ENCODE data around the gene SLC16A3. TPM values are rescaled to one million over a fixed set of nuclear protein-coding genes. Genes with fewer than 3 reads are reported as not detected.

Gene SLC16A3
- total RNA-seq, 2 donors from 2014 or later, result 76.0 to 113 TPM

DNA sequence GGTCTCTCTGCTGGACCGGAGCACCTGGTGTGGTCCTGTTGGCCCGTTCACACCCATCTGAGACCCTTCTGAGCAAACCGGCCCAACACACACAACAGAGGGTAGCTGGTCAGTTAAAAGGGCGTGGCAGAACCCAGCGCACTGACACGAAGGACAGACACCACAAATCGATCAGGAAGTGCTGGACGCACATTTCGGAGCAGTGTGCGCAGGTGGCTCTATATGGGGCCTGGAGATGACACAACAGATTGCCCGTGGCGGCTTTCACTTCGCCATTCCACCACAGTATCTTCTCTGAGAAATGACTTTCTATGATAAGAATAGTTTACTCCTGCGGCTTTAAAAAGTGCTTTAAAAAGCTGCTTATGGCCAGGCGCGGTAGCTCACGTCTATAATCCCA is 28.7 kb upstream of the SLC16A3 start:
- TF ChIP-seq, protein P1, sequence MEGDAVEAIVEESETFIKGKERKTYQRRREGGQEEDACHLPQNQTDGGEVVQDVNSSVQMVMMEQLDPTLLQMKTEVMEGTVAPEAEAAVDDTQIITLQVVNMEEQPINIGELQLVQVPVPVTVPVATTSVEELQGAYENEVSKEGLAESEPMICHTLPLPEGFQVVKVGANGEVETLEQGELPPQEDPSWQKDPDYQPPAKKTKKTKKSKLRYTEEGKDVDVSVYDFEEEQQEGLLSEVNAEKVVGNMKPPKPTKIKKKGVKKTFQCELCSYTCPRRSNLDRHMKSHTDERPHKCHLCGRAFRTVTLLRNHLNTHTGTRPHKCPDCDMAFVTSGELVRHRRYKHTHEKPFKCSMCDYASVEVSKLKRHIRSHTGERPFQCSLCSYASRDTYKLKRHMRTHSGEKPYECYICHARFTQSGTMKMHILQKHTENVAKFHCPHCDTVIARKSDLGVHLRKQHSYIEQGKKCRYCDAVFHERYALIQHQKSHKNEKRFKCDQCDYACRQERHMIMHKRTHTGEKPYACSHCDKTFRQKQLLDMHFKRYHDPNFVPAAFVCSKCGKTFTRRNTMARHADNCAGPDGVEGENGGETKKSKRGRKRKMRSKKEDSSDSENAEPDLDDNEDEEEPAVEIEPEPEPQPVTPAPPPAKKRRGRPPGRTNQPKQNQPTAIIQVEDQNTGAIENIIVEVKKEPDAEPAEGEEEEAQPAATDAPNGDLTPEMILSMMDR (IDR thresholded peaks at IDR 0.05), result no peak
- peaks cover 0 to 13% of the 10 kb centered on the region in 2 donors for H3K4me1 ChIP-seq (ENCODE audit: control insufficient read depth in 1 of 2, low read depth in 2 of 2)
- H3K27me3 ChIP-seq (replicated peaks; ENCODE audit: insufficient read depth), result no peaks in the 10 kb centered on the region
- no peak overlapping the region for H3K27ac ChIP-seq
- no peaks in the 10 kb centered on the region for H3K9me3 ChIP-seq
- peaks cover 4% of the 10 kb centered on the region for H3K36me3 ChIP-seq
- DNase-seq (ENCODE audit: low spot score) (no peak), ATAC-seq (ENCODE audit: insufficient number of reproducible peaks, low FRiP score, low read depth) (no peak)
- H3K4me3 ChIP-seq, result no peak overlapping the region

DNA sequence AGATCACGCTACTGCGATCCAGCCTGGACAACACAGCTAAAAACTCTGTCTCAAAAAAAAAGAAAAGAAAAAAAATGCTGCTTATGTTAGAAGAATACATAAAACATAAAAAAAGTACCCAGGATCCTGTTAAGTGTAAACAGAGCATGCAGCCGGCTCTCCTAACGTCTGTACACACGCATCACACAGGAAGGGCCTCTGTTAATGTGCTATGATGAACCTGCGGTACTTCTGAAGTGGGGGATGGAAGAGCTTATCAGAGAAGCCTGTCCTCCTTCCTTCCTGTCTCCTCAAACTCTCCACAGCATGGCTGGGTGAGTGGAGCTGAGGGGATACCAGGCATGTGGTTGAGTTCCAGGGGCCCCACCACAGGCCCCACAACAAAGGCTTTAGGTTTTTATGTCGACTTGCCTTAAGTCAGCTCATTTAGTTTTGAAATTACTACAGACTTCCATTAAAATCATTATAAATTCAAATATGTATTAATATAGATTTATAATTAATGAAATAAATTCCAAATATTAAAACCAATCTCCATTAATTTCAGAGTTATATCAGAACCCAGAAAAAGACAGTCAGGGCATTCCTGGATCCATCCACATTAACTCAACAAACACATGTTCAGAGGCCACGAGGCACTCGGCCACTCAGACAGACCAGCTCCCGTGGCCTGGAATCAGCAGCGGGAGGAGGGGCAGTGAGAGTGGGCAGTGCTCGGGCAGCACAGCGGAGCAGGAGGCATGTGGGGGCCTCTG is 27.9 kb upstream of the SLC16A3 start:
- Histone ChIP-seq H3K4me1 (ENCODE audit: control insufficient read depth in 1 of 2, low read depth in 2 of 2) (peaks cover 0 to 11% of the 10 kb centered on the region in 2 donors), H3K27me3 (replicated peaks; ENCODE audit: insufficient read depth) (no peaks in the 10 kb centered on the region)
- ATAC-seq (ENCODE audit: insufficient number of reproducible peaks, low FRiP score, low read depth), result no peak

DNA sequence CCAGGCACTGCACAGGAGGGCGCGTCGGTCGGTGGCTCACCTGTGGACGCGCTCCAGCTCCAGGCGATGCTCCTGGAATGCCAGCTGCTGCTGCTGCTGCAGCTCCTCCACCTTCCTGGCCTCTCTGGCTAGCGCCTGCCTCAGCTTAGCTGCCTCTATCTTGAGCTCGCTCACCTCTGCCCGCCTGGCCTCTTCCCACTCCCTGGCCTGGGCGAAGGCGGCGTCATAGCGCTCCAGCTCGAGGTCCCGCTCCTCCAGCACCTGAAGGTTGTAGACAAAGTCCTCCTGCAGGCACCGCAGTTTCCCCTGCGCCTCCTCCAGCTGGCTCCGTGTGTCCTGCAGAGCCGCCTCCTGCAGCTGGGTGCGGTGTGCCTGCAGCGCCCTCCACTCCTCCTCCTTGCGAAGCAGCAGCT is 27.3 kb upstream of the SLC16A3 start:
- H3K27ac ChIP-seq, result no peak overlapping the region
- no peaks in the 10 kb centered on the region for H3K9me3 ChIP-seq
- ATAC-seq (ENCODE audit: insufficient number of reproducible peaks, low FRiP score, low read depth) (no peak), DNase-seq (ENCODE audit: low spot score) (no peak)
- no peaks in the 10 kb centered on the region for H3K27me3 ChIP-seq (replicated peaks; ENCODE audit: insufficient read depth)
- TF ChIP-seq, protein P1 (IDR thresholded peaks at IDR 0.05), result no peak
- H3K4me3 ChIP-seq, result no peak overlapping the region
- peaks cover 0 to 11% of the 10 kb centered on the region in 2 donors for H3K4me1 ChIP-seq (ENCODE audit: control insufficient read depth in 1 of 2, low read depth in 2 of 2)
- peaks cover 4% of the 10 kb centered on the region for H3K36me3 ChIP-seq

More for the DNA sequence above, 27.9 kb upstream of the SLC16A3 start:
- Histone ChIP-seq H3K9me3 (no peaks in the 10 kb centered on the region), H3K36me3 (peaks cover 4% of the 10 kb centered on the region), H3K27ac (no peak overlapping the region), H3K4me3 (no peak overlapping the region)
- DNase-seq (ENCODE audit: low spot score), result no peak
- TF ChIP-seq, protein P1 (IDR thresholded peaks at IDR 0.05), result no peak

DNA sequence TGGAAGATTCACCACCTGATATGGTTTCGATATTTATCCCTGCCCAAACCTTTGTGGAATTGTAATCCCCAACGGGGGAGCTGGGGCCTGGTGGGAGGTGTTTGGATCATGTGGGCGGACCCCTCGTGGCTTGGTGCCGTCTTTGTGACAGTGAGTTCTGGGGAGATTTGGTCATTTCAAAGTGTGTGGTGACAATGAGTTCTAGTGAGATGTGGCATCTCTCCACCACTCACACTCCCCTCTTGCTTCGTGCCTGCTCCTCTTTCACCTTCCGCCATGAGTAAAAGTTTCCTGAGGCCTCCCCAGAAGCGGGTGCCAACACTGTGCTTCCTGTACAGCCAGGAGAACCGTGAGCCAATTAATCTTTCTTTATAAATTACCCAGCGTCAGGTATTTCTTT is 25.9 kb upstream of the SLC16A3 start:
- TF ChIP-seq, protein P1 (IDR thresholded peaks at IDR 0.05), result no peak
- H3K27ac ChIP-seq, result no peak overlapping the region
- no peak overlapping the region for H3K4me3 ChIP-seq
- H3K9me3 ChIP-seq, result no peaks in the 10 kb centered on the region
- H3K4me1 ChIP-seq (ENCODE audit: control insufficient read depth in 1 of 2, low read depth in 2 of 2), result peaks cover 0 to 11% of the 10 kb centered on the region in 2 donors
- H3K36me3 ChIP-seq, result no peaks in the 10 kb centered on the region
- H3K27me3 ChIP-seq (replicated peaks; ENCODE audit: insufficient read depth), result no peaks in the 10 kb centered on the region
- DNase-seq (ENCODE audit: low spot score) (no peak), ATAC-seq (ENCODE audit: insufficient number of reproducible peaks, low FRiP score, low read depth) (no peak)

DNA sequence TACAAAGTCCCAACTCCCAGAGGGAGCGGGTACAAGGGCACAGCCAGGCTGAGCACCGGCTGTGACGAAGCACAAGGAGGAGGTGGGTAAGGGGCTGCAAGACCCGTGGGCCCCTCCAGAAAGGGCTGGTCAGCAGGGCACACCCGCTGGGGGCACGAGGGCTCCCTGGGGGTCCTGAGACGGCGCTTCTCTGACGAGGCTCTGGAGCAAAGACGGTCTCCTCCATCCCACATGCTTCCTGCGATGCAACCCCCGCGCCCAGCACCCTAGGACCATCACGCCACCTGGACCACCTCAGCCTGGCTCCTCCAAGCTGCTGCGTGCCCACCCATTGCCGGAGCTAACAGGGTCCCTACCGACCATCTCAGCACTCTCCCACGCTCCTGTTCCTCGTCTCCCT is 24.9 kb upstream of the SLC16A3 start:
- DNase-seq (ENCODE audit: low spot score) (no peak), ATAC-seq (ENCODE audit: insufficient number of reproducible peaks, low FRiP score, low read depth) (no peak)
- no peaks in the 10 kb centered on the region for H3K36me3 ChIP-seq
- no peak overlapping the region for H3K4me3 ChIP-seq
- H3K9me3 ChIP-seq, result no peaks in the 10 kb centered on the region
- no peaks in the 10 kb centered on the region for H3K27me3 ChIP-seq (replicated peaks; ENCODE audit: insufficient read depth)
- H3K4me1 ChIP-seq (ENCODE audit: control insufficient read depth in 1 of 2, low read depth in 2 of 2), result peaks cover 0 to 11% of the 10 kb centered on the region in 2 donors
- TF ChIP-seq, protein P1 (IDR thresholded peaks at IDR 0.05), result no peak
- no peak overlapping the region for H3K27ac ChIP-seq

All from thoracic aorta (tissue), 2 donors.